ENCODE measurements around the gene RSPRY1.
"Not testable (repeated sequence)": the region's sequence is repeated elsewhere in the genome, so short reads cannot be mapped to it uniquely, and the experiment has no call there.

Gene RSPRY1

DNA sequence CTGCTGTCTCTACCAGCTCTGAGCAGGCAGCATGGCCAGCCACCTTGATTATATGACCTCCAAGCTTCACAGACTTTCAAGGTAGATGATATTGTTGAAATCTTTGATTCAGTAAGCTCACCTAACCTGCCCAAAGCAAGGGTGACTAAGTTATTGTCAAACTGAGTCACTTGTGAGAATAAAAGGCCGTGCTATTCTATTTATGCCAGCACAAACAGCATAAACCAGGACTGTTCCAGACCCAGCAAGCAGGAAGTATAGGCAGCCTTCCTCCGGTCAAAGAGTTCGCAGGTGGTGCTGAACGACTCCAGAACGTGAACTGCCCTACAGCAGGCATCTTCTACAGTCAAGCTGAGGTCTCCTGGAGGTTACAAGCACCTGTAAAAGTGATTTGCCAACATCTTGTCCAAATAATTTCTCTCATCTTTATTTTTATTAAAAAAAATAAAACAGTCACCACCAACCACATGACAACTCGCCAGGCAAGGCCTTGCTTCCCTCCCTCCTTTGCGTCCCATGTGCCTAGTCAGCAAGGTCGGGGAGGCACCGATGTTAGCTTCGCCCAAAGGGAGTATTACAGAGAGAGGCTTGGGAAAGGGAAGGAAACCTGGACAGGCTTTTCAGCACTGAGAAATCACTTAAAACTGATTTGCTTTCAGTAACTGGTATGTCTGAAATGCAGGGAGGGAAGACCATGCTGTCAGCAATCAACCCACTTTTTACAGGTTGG is 69.7 kb downstream of the RSPRY1 start:
- DNase-seq (ENCODE audit: low read depth) = no peak

DNA sequence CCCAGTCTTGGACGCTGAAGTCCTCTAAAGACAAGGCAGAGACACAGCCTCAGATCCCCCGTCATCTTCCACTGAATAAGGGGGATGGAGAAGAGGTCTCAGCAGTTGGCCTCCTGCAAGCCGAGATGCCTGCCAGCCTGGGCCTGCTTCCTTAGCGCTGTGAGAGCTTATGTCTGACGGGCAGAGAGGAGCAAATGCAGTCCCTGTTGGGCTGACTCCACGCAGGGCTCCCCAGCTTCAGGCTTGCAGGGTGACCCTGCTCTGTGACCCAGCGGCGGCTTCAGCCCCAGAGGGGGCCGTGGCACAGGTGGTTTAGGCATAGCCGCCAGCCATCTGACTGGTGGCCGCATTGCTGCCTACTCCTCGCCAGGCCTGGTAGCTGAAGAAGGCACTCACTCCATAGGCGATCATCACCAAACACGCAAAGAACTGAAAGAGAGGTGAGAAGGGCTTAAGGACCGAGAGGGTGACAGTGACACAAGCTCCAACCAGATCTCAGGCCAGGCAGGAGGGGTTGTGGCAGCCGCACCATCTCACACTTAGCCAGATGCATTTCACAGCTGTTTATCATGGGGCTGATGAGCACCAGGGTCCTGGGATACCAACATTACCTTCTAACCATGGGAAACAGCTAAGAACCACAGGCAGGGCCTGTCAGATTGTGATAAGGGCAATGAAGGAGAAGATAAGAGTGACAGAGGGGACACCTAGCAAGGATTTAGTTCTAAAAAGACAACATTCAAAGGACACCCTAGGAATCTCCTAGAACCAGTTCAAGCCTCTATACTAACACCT is 70.7 kb downstream of the RSPRY1 start:
- no peak for DNase-seq (ENCODE audit: low read depth)

DNA sequence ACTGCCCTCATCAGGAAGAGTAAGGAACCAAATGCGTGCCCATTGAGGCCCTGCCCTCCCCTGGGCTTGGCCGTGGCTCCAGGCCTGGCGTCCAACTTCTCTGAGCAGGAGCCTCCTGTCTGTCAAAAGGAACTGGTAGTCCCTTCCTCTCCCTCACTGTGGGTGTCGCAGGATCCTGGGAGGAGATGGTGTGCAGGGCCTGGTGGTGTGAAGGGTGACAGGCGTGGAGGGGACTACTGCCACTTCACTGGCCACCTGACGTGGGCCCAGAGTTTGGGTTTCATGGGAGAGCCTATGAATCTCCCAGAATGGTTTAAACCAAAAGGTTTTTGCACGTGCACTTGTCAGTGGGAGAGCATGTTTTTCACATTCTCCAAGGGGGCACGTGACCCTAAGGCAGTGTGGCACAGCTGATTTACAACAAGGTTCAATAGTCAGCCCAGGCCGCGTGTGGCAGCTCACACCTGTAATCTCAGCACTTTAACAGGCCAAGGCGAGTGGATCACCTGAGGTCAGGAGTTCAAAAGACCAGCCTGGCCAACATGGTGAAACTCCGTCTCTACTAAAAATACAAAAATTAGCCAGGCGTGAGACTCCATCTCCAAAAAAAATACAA is 71.4 kb downstream of the RSPRY1 start:
- no peak for DNase-seq (ENCODE audit: low read depth)

DNA sequence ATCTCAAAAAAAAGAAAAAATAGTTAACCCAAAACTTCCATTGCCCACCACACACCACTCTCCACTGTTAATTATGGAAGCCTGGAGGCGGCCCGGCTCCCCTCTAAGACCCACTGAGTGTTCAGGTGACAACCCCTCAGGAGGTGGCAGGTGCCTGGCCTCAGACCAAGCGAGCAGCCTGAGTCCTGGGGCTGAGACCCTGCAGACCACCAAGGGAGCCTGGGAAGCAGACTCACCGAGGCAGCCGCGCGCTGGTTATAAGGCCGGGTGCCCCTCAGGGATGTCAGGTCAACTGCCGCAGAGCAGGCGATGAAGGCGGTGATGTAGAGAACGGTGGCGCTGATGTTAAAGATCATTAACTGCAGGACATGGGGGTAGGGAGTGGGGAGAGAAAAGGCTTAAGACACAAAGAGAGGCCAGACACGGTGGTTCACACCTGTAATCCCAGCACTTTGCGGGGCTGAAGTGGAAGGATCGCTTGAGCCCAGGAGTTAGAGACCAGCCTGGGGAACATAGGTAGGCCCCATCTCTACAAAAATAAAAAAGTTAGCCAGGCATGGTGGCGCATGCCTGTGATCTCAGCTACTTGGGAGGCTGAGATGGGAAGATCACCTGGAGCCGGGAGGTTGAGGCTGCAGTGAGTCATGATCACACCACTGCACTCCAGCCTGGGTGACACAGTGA is 72.2 kb downstream of the RSPRY1 start:
- no peak for DNase-seq (ENCODE audit: low read depth)

DNA sequence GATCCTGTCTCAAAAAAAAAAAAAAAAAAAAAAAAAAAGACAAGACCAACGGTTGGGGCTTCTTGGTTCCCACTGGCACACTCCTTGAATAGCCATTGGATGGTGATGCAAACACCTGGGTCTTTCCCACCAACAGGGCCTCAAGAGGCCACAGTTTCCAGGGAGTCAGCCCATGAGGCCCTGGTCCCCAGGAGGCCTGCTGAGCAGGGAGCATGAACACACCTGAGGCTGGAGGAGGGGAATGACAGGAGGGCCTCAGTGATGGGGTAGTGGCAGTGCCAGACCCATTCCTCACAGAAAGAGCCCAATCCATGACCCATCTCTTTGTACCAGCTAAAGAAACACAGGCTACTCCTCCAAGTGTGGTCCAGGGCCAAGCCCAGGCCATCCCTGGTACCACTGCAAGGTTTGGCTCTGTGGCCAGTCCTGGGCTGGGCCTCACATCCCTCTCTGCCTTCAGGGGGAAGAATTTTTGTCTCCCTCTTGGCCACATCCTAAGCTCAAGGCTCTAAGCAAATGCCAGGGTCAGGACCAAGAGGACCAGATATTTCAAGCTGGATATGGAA is 72.9 kb downstream of the RSPRY1 start:
- DNase-seq (ENCODE audit: low read depth) = no peak

DNA sequence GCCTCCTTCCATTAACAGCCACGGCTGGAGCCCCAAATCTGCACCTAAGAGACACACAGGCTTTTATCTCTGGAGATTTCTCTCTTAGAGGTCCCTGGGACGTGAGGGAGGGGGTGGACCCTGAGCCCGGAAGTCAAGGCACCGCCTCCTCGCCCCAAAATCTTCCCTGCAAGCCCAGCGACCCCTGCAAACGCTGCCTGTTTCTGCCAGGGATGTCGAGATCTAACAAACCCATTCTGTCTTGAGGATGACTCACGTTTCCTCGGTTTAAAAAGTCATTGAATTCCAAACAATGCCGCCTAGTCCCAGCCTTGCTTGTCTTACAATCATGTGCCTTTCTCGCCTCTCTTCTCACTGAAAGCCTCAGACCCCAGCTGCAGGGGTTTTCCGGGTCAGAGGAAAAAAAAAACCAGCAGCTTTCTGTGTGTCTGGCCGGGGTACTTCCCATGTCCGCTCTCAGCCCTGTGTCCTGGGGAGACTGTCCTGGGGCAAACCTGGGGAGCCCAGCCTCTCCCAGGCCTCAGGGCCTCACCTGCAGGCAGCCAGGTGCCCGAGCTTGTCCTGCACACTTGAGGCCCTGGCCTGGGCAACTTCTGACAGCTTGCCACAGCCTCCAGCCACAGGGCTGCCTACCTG is 74.3 kb downstream of the RSPRY1 start:
- no peak for DNase-seq (ENCODE audit: low read depth)

DNA sequence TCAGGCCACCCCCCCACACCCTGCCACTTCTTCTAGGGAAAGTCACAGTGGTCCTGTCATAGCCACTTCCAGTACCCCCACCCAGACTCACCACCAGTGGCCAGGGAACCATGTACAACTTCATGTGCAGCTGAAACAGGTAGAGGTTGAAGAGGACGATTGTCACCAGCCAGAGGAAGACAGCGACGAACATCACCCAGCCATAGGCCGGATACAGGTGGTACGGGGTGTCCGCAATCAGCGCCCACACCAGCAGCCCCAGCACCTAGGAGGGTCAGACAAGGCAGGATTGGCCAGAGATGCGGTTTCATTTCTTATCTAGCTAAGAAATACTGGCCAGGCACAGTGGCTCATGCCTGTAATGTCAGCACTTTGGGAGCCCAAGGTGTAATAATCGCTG is 75.7 kb downstream of the RSPRY1 start:
- DNase-seq (ENCODE audit: low read depth) = no peak

DNA sequence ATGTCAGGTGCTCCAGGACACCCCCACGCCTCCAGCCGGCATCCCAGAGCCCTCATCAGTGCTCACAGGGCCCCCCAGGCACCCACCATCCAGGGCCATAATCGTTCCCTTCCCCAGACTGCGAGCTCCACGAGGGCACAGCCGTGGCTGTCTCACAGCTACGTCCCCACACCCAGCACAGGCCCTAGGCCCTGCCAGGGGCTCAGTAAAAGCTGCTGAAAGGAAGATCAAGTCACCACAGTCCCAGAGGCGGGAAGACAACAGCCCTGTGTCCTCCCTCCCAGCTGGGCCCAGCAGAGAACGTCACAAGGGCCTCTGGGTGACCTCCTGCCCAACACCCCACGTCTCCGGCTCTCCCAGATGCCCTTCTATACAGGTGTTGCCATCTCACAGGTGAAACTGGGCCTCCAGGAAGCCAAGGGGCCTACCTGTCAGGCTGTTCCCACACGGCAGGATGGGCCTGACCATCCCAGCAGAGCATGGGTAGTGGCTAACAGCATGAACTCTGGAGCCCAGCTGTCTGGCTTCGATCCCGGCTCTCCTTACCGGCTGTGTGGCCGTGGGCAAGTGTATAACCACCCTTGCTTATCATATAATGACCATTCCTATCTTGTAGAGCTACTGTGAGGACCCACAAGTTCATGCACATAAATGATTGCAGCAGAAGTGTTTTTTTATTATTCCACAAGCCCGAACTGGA is 76.9 kb downstream of the RSPRY1 start:
- no peak for DNase-seq (ENCODE audit: low read depth)

DNA sequence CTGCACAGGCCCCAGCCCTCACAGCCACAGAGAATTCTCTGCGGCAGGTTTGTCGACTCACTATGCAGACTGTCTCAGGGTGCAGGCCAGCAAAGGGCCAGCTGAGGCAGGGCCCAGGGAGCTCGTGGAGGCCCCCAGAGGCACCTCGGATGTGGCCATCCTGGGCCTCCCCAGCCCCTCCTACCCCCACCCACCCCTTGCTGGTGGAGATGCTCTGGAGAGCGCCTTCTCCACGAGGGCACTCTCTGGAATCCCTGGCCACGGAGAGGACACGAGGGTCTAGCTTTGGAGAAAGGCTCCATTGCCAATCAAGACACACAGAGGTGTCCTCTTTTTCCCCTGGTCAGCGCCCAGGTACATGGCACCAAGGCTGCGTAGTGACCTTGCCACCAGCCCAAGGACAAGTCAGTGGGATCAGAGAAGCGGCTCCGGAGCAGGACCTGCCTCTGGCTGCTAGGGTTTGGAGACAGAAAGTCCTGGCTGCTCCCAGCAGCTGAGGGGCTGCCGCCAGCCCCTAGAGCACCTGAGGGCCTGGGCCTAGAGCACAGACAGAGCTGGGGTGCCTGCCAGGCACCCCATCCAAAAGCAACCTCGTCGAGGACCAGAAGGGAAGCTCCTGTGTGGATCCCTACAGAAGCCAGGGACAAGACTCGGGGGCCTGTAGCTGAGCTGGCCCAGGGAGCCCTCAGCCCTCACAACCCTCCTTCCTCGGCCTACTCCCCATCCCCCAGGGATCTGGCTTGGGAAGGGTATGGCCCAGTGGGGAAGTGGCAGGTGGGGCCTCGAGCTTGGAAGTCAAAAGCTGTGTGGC is 77.6 kb downstream of the RSPRY1 start:
- no peak for DNase-seq (ENCODE audit: low read depth)

DNA sequence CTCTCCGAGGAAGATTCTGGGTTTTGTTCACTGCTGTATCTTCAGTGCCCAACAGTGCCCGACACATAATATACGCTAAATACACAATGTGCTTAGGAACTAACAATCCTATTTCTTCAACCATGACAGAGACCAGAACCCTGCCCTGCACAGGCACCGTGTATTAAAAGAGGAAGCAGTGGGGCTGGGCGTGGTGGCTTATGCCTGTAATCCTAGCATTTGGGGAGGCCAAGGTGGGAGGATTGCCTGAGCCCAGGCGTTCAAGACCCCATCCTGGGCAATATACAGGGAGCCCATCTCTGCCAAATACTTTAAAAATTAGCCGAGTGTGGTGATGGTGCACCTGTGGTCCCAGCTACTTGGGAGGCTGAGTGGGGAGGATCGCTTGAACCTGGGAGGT is 78.3 kb downstream of the RSPRY1 start:
- no peak for DNase-seq (ENCODE audit: low read depth)

DNA sequence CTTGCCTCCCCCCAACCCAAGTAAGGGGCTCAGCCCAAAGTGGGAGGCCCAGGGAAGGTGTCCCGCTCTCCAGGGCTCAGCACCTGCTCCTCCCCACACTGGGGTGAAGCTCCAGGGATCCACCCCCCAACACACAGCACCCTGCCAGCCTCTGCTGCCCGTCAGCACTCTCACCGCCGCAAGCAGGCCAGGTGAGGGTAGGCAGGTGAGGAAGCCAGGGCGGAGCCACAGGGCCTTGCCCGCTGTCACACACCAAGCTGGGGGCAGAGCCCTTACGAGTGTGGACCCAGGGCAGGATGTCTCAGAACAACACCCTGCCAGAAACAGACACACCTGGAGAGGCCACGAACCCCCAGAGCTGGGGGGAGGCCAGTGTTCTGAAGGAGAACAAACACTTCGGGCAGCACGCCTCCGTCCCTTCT is 78.8 kb downstream of the RSPRY1 start:
- no peak for DNase-seq (ENCODE audit: low read depth)

DNA sequence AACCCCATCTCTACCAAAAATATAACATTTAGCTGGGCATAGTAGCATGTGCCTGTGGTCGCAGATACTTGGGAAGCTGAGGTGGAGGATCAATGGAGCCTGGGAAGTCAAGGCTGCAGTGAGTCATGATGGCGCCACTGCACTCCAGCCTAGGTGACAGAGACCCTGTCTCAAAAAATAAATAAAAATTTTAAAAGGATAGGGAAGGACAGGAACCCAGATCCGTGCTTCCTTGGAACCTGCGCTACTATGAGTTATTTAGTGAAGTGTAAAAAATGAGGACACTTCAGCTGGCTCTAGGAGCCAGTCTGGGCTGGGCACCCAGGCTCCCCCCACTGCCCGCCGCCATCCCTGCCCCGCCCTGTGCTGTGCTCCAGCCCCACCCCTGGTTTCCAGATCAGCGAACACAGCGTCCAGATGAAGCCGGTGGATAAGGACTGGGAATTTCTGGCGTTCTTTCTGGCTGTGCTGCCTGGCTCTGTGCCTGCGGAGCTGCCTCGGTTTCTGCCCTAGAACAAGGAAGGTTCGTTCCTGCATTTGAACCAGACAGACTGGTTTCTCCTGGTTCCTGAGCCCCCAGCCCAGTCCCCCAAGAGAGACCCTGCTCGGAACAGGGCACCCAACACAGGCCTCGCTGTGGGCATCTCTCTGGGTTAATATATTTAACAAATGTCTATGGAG is 79.9 kb downstream of the RSPRY1 start:
- DNase-seq (ENCODE audit: low read depth) = no peak

DNA sequence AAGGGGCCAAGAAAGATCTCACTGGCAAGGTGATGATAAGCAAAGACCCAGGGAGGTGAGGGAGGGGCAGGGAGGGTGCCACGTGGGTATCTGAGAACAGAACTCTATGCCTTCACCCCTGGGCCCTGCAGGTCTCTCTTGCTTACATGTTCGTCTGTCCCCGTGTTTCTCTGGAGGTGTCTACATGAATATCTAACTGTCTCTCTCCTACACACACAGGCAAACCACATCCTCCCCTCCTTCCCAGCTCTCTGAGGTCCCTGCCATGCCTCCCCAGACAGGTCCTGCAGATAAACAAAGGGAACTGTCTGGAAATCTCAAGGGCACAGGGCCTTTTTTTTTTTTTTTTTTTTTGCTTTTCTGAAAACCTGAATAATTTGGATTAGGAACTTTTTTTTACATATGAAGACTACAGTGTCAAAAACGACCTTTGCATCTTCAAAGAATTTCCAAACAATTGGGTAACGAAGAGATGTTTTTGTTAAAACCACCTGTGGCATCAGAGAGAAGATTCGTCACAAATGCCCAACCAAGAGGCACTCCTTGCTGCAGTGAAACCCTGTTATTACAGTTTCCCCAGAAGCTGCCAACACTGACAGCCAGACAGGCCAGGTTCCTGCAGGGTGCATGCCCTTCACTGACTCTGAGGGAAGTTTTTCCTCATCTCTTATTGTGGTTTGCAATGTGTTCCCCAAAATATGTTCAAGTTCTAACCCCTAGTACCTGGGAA is 80.6 kb downstream of the RSPRY1 start:
- peak; percentile 29 for DNase-seq (ENCODE audit: low read depth)

DNA sequence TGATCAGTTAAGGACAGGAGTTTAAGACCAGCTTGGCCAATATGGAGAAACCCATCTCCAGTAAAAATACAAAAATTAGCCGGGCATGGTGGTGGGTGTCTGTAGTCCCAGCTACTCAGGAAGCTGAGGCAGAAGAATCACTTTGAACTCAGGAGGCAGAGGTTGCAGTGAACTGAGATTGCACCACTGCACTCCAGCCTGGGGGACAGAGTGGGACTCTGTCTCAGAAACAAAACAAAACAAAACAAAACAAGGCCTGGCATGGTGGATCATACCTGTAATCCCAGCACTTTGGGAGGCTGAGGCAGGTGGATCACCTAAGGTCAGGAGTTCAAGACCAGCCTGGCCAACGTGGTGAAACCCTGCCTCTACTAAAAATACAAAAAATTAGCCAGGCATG is 81.2 kb downstream of the RSPRY1 start:
- DNase-seq (ENCODE audit: low read depth) = not testable (repeated sequence)

DNA sequence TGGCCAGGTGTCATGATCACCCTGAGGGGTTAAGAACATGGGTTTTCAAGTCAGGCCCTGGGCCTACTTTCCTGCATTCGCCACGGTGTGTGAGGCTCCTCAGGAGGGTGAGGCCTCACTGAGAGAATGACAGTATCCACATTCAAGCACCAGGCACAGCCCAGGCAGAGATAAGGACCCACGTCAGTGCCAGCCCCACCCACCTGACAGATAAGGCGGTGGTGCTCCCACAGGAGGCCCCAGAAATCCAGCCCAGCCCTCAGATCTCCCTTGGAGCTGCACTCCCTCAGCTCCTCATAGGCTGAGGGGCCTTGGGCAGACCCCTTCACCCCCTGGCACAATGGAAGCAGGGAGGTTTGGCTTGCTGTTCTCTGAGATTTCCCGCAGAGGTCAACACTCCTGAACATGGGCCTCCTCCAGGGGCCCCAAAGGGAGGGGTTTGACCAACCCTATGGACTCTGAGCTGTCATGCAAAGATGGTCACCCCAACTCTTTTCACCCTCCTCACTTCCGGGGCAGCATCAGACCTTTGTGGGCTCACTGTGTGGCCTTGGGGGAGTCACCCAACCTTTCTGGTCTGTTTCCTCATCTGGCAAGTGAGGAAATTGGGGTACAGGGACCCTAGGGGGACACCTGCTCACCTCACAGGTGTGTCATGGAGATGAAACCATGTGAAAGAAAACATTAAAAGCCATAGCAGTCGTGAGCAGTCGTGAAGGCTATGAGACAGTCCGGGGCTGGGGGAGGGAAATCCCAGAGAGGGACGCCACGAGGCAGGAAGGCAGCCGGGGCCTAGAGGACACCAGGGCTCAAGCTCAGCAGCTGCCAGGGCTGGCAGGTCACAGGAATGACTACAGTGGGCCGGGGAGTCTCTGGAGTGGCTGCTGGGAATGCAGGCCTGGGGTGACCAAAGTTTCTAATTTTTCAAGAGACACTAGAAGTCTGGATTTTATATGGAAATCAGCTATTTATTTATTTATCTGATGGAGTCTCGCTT is 83.0 kb downstream of the RSPRY1 start:
- no peak for DNase-seq (ENCODE audit: low read depth)

DNA sequence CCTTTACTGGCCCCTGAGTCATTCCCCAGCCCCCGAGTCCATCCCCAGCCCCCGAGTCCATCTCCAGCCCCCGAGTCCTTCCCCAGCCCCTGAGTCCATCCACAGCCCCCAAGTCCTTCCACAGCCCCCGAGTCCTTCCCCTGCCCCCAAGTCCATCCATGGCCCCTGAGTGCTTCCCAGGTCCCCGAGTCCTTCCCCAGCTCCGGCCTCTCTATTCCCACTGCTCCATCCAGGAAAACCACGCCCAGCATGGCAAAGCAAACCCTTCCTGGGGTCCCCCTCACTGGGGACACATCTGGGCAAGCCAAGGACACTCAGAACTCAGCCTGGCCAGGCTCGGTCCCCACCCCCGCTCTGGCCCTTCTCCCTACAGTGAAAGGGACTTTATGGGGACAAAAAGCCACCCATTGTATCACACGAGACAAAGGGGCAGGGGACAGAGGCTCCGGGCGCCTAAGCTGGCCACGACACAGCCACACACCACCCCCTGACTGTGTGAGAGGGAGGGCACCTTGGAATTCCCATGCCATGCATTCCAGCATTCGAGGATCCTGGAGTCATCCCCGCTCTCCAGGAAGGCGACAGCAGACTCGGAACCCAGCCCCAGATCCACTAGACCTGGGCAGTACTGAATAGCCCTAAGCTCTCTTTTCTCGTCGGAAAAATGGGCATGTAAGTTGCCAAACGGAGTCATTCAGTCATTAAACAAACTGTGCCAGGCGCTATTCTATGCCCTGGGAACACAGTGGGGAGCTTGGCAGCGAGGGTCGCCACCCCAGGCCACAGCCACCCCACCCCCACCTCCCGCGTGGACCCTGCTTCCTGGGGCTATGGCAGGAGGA is 84.3 kb downstream of the RSPRY1 start:
- DNase-seq (ENCODE audit: low read depth) = no peak

DNA sequence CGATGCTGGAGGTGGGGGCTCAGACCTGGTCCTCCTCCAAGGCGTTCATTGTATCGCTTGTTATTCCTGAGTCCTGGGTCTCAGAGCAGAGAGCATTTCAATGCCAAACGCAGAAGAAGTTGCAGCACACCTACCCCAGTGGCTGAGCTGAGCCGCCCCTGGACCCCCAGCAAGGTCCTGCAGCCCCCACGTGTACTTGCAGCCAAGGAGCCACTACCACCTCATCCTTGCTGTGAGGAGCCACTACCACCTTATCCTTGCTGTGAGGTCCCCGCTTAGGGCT is 84.9 kb downstream of the RSPRY1 start:
- DNase-seq (ENCODE audit: low read depth) = no peak

Measured in activated T-cell treated with anti-CD3 and anti-CD28 coated beads for 1 hour (primary cell).